WTC11 (cell line): ENCODE results near the gene DSN1. TPM values are rescaled to one million over a fixed set of nuclear protein-coding genes. Genes with fewer than 3 reads are reported as not detected.

Source experiments
- ATAC-seq: fragments of 200-7000 bp; cut with Tn5 transposase; 2 replicates; pipeline ENCODE4 v1.10.0; 2021; ENCODE audit warnings: mild to moderate bottlenecking, moderate library complexity
- CTCF ChIA-PET: fragments of 300-600 bp; sonication (Branson Sonifier 250); formaldehyde crosslinking; loops from one replicate; lab custom pipeline; 2021; ENCODE audit warnings: antibody characterized with exemption; lab: Charles Lee
- POLR2A ChIA-PET: fragments of 350-600 bp; sonication (Branson Sonifier 250); formaldehyde crosslinking; loops from one replicate; lab custom pipeline; 2021; ENCODE audit warnings: antibody characterized with exemption; lab: Charles Lee
- DNase-seq: peaks from one replicate; pipeline ENCODE4 v3.0.0; 2021; ENCODE audit warnings: low spot score
- H3K27ac Mint-ChIP-seq: 2 replicates; pipeline ENCODE4 v1.8.0; 2021; ENCODE audit warnings: mixed read lengths
- H3K27me3 Mint-ChIP-seq: 2 replicates; pipeline ENCODE4 v1.8.0; 2021; ENCODE audit warnings: low read depth, mild to moderate bottlenecking, moderate library complexity, mixed read lengths
- H3K36me3 Mint-ChIP-seq: 2 replicates; pipeline ENCODE4 v1.8.0; 2021; ENCODE audit warnings: mixed read lengths
- H3K4me1 Mint-ChIP-seq: 2 replicates; pipeline ENCODE4 v1.8.0; 2022; ENCODE audit warnings: mixed read lengths
- H3K4me3 Mint-ChIP-seq: 2 replicates; pipeline ENCODE4 v1.8.0; 2021; ENCODE audit warnings: mild to moderate bottlenecking, moderate library complexity, mixed read lengths
- H3K9me3 Mint-ChIP-seq: 2 replicates; pipeline ENCODE4 v1.8.0; 2021; ENCODE audit warnings: mixed read lengths
- ARID4B ChIP-seq: sonication (generic); formaldehyde crosslinking; IDR thresholded peaks from 2 replicates; pipeline ENCODE4 v1.8.0; 2023; ENCODE audit warnings: missing genetic modification reagents, mild to moderate bottlenecking, borderline replicate concordance
- ATF1 ChIP-seq: sonication (generic); formaldehyde crosslinking; IDR thresholded peaks from 2 replicates; pipeline ENCODE4 v1.8.1; 2023; ENCODE audit warnings: mild to moderate bottlenecking, moderate library complexity, missing genetic modification reagents
- CBFB ChIP-seq: sonication (generic); formaldehyde crosslinking; IDR thresholded peaks from 2 replicates; pipeline ENCODE4 v1.8.1; 2022; ENCODE audit warnings: mild to moderate bottlenecking, low read depth, missing genetic modification reagents
- GRHL2 ChIP-seq: fragments of 250-450 bp; sonication (Bioruptor Pico); IDR thresholded peaks from 2 replicates; pipeline ENCODE4 v1.8.0; 2022; ENCODE audit warnings: mild to moderate bottlenecking, moderate library complexity; ENCODE audit not compliant: insufficient replicate concordance, severe bottlenecking
- NFATC4 ChIP-seq: fragments of 250-450 bp; sonication (Bioruptor Pico); IDR thresholded peaks from 2 replicates; pipeline ENCODE4 v1.9.0; 2021; ENCODE audit warnings: mild to moderate bottlenecking
- NFYB ChIP-seq: sonication (generic); formaldehyde crosslinking; conservative IDR thresholded peaks from 2 replicates; pipeline ENCODE4 v1.8.0; 2022; ENCODE audit warnings: low read depth, missing genetic modification reagents
- PRRX2 ChIP-seq: fragments of 250-450 bp; sonication (Bioruptor Pico); IDR thresholded peaks from 2 replicates; pipeline ENCODE4 v1.8.0; 2021; ENCODE audit warnings: mild to moderate bottlenecking
- TP53 ChIP-seq: sonication (generic); formaldehyde crosslinking; IDR thresholded peaks from 2 replicates; pipeline ENCODE4 v1.8.1; 2023; ENCODE audit warnings: mild to moderate bottlenecking, missing genetic modification reagents
- ZBTB21 ChIP-seq: sonication (generic); formaldehyde crosslinking; IDR thresholded peaks from 2 replicates; pipeline ENCODE4 v1.8.1; 2023; ENCODE audit warnings: mild to moderate bottlenecking, missing genetic modification reagents, borderline replicate concordance
- ZBTB43 ChIP-seq: sonication (generic); formaldehyde crosslinking; IDR thresholded peaks from 2 replicates; pipeline ENCODE4 v1.8.1; 2023; ENCODE audit warnings: mild to moderate bottlenecking, missing genetic modification reagents
- ZNF317 ChIP-seq: sonication (generic); formaldehyde crosslinking; IDR thresholded peaks from 2 replicates; pipeline ENCODE4 v1.8.1; 2023; ENCODE audit warnings: low read depth, mild to moderate bottlenecking, moderate library complexity, missing genetic modification reagents, borderline replicate concordance
- ZNF396 ChIP-seq: fragments of 250-450 bp; sonication (Bioruptor Pico); IDR thresholded peaks from 2 replicates; pipeline ENCODE4 v1.8.0; 2021; ENCODE audit warnings: mild to moderate bottlenecking, moderate library complexity, borderline replicate concordance
- total RNA-seq: library from RNA; stranded (reverse); gene quantifications from 3 replicates; pipeline ENCODE4 v1.2.3, GENCODE V29; 2021
- TF ChIP-seq, protein P1 (sequence below): sonication (generic); formaldehyde crosslinking; IDR thresholded peaks from 2 replicates; pipeline ENCODE4 v1.8.0; 2022; ENCODE audit warnings: mild to moderate bottlenecking, missing genetic modification reagents
- TF ChIP-seq, protein P2 (sequence below): sonication (generic); formaldehyde crosslinking; IDR thresholded peaks from 2 replicates; pipeline ENCODE4 v1.8.0; 2022; ENCODE audit warnings: missing genetic modification reagents

DSN1 gene
- total RNA-seq, 1 experiment from 2014 or later = 27.0 TPM

DNA sequence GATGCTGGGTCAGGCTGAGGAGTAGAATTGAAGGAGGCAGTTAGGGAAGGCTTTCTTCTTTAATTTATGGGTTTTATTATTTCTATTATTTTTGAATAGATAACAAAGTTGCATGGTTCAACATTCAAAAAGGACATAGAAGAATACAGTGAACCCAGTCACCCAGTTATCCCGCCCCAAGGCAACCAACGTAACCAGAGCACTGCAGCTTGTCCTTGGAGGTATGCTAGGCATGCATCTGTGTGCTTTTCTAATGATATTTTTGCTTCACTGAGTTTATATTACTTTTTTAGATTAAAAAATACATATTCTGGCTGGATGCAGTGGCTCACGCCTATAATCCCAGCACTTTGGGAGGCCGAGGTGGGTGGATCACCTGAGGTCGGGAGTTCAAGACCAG, 47.4 kb upstream of the DSN1 start (continued):
- TF ChIP-seq ARID4B (CRISPR knock-in tag) (no peak), ZBTB21 (CRISPR knock-in tag) (no peak), GRHL2 (CRISPR knock-in tag) (no peak)
- TF ChIP-seq, protein P1, sequence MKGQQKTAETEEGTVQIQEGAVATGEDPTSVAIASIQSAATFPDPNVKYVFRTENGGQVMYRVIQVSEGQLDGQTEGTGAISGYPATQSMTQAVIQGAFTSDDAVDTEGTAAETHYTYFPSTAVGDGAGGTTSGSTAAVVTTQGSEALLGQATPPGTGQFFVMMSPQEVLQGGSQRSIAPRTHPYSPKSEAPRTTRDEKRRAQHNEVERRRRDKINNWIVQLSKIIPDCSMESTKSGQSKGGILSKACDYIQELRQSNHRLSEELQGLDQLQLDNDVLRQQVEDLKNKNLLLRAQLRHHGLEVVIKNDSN (CRISPR knock-in tag) = no peak

DNA sequence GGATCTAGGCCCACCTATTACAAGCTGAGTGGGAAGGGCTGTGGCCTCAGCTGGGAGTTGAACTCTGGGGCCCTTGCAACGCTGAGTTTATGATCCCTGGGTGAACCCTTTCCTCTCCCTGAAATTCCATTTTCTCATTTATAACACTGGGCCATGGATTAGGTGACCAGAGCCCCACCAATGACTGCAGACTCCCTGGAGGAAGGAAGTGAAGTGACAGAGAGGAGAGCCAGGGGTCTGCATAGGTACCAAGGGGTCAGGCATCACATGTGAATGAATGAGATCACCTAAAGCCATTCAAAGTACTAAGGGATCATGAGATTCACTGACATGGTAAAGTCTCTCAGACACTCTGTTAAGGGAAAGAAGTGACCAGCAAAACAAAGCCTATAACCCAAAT, 46.5 kb upstream of the DSN1 start:
- POLR2A ChIA-PET = interaction anchor here (0.6 kb wide), 1 partner anchor 57 kb away, joined by 4 read pairs; no protein-coding TSS in a partner anchor
- Mint-ChIP-seq H3K4me3 (no peak overlapping the region), H3K36me3 (peaks cover 18% of the 10 kb centered on the region), H3K27ac (peak overlapping the region; percentile 85), H3K27me3 (no peaks in the 10 kb centered on the region), H3K9me3 (no peaks in the 10 kb centered on the region), H3K4me1 (peaks cover 28% of the 10 kb centered on the region)
- DNase-seq (no peak), ATAC-seq (no peak)
- CTCF ChIA-PET = interaction anchor here (0.5 to 3.1 kb wide), 16 partner anchors 10 to 158 kb away, joined by 3 to 38 read pairs (median 5); partner anchors contain the start of gene DSN1
- TF ChIP-seq TP53 (CRISPR knock-in tag) (no peak), ZNF317 (CRISPR knock-in tag) (no peak), GRHL2 (CRISPR knock-in tag) (no peak), ZNF396 (CRISPR knock-in tag) (no peak), CBFB (CRISPR knock-in tag) (no peak), ATF1 (CRISPR knock-in tag) (no peak), ZBTB43 (CRISPR knock-in tag) (no peak), NFYB (CRISPR knock-in tag) (no peak), PRRX2 (CRISPR knock-in tag) (no peak)

DNA sequence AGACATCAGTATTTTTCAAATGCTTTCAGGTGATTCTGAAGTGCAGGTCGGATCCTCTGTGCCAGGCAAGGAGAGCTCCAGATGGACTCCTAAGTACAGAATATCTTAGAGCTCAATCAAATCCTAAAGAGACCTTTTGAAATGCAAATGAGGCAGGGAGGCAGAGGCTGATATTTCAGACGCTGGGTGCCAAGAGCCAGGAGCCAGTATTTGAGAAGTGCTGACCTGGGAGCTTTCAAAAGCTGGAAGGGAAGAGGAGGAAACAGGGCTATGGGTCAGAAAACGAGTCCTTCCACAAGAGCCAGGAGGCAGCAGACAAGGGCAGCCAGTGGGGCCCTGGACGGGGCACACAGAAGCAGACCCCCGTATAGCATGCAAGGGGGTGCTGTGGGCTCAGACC, 46.1 kb upstream of the DSN1 start:
- H3K4me1 Mint-ChIP-seq = peaks cover 28% of the 10 kb centered on the region
- no peak for DNase-seq
- peak; percentile 63 for ATAC-seq
- H3K27me3 Mint-ChIP-seq = no peaks in the 10 kb centered on the region
- ChIA-PET CTCF (interaction anchor here (0.5 to 3.1 kb wide), 18 partner anchors 10 to 157 kb away, joined by 3 to 38 read pairs (median 5); partner anchors contain the start of gene DSN1), POLR2A (no interaction called here)
- H3K36me3 Mint-ChIP-seq = peaks cover 18% of the 10 kb centered on the region
- H3K4me3 Mint-ChIP-seq = no peak overlapping the region
- peak overlapping the region; percentile 85 for H3K27ac Mint-ChIP-seq
- TF ChIP-seq NFATC4 (CRISPR knock-in tag) = no peak
- TF ChIP-seq, protein P2, sequence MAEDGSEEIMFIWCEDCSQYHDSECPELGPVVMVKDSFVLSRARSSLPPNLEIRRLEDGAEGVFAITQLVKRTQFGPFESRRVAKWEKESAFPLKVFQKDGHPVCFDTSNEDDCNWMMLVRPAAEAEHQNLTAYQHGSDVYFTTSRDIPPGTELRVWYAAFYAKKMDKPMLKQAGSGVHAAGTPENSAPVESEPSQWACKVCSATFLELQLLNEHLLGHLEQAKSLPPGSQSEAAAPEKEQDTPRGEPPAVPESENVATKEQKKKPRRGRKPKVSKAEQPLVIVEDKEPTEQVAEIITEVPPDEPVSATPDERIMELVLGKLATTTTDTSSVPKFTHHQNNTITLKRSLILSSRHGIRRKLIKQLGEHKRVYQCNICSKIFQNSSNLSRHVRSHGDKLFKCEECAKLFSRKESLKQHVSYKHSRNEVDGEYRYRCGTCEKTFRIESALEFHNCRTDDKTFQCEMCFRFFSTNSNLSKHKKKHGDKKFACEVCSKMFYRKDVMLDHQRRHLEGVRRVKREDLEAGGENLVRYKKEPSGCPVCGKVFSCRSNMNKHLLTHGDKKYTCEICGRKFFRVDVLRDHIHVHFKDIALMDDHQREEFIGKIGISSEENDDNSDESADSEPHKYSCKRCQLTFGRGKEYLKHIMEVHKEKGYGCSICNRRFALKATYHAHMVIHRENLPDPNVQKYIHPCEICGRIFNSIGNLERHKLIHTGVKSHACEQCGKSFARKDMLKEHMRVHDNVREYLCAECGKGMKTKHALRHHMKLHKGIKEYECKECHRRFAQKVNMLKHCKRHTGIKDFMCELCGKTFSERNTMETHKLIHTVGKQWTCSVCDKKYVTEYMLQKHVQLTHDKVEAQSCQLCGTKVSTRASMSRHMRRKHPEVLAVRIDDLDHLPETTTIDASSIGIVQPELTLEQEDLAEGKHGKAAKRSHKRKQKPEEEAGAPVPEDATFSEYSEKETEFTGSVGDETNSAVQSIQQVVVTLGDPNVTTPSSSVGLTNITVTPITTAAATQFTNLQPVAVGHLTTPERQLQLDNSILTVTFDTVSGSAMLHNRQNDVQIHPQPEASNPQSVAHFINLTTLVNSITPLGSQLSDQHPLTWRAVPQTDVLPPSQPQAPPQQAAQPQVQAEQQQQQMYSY (CRISPR knock-in tag) = peak; percentile 83
- no peaks in the 10 kb centered on the region for H3K9me3 Mint-ChIP-seq
